ENCODE results near the gene GCNT1. TPM values are rescaled to one million over a fixed set of nuclear protein-coding genes. Genes with fewer than 3 reads are reported as not detected.

The GCNT1 gene
- total and polyA plus RNA-seq, 3 experiments from 2014 or later, result 4.3 to 20.9 (median 14.8) TPM

- DNase-seq, result peak in 1 of 5 donors; percentile 6
- ChIA-PET POLR2A (interaction anchor here (1.0 to 1.1 kb wide), 2 partner anchors 65 to 66 kb away, joined by 3 to 6 read pairs; partner anchors contain the start of gene RFK), CTCF (interaction anchor here (0.7 to 4.3 kb wide), 8 partner anchors 10 to 241 kb away, joined by 3 to 38 read pairs (median 3); no protein-coding TSS in a partner anchor)
- H3K9me3 Mint-ChIP-seq, result no peaks in the 10 kb centered on the region
- peaks cover 12% of the 10 kb centered on the region for H3K4me1 ChIP-seq (ENCODE audit: insufficient read depth, low read length)
- H3K27me3 Mint-ChIP-seq, result peaks cover 0 to 3% of the 10 kb centered on the region in 2 donors
- H3K4me1 Mint-ChIP-seq, result peaks cover 24 to 40% (median 35%) of the 10 kb centered on the region in 3 donors
- H3K27ac Mint-ChIP-seq, result peak overlapping the region in 6 of 8 donors; percentile 52 to 91 (median 80)
- H3K36me3 Mint-ChIP-seq, result peaks cover 0 to 1% (median 1%) of the 10 kb centered on the region in 3 donors
- H3K36me3 ChIP-seq (ENCODE audit: insufficient read depth, low read length), result no peaks in the 10 kb centered on the region
- peak overlapping the region; percentile 83 for H3K4me3 ChIP-seq (ENCODE audit: low read length)
- peak overlapping the region; percentile 85 to 98 (median 95) for H3K4me3 Mint-ChIP-seq
- H3K9me3 ChIP-seq (ENCODE audit: low read length), result no peaks in the 10 kb centered on the region
- no peak overlapping the region for H3K27ac ChIP-seq (ENCODE audit: low read depth, low read length)
- H3K27me3 ChIP-seq (ENCODE audit: insufficient read depth, low read length, poor library complexity, severe bottlenecking), result no peaks in the 10 kb centered on the region
Observed at GRCh38 chr9:76459694-76460635, 983 bp downstream of the GCNT1 start.

- Histone ChIP-seq H3K9me3 (ENCODE audit: low read length) (no peaks in the 10 kb centered on the region), H3K27ac (ENCODE audit: low read depth, low read length) (no peak overlapping the region), H3K36me3 (ENCODE audit: insufficient read depth, low read length) (no peaks in the 10 kb centered on the region), H3K27me3 (ENCODE audit: insufficient read depth, low read length, poor library complexity, severe bottlenecking) (no peaks in the 10 kb centered on the region), H3K4me1 (ENCODE audit: insufficient read depth, low read length) (peaks cover 8% of the 10 kb centered on the region), H3K4me3 (ENCODE audit: low read length) (no peak overlapping the region)
- Mint-ChIP-seq H3K9me3 (no peaks in the 10 kb centered on the region), H3K27ac (no peak overlapping the region), H3K4me3 (peak overlapping the region in 1 of 7 donors; percentile 11), H3K36me3 (peaks cover 0 to 5% (median 1%) of the 10 kb centered on the region in 3 donors), H3K27me3 (peaks cover 0 to 3% of the 10 kb centered on the region in 2 donors), H3K4me1 (peaks cover 30 to 41% (median 40%) of the 10 kb centered on the region in 3 donors)
- DNase-seq, result no peak
- ChIA-PET CTCF (interaction anchor here (1.0 kb wide), 1 partner anchor 196 kb away, joined by 3 read pairs; no protein-coding TSS in a partner anchor), POLR2A (no interaction called here)
Observed at GRCh38 chr9:76462126-76462525, 3.1 kb downstream of the GCNT1 start.

- Mint-ChIP-seq H3K4me3 (no peak overlapping the region), H3K27me3 (peaks cover 0 to 3% of the 10 kb centered on the region in 2 donors), H3K4me1 (peaks cover 30 to 37% (median 36%) of the 10 kb centered on the region in 3 donors), H3K9me3 (no peaks in the 10 kb centered on the region), H3K27ac (no peak overlapping the region), H3K36me3 (peaks cover 0 to 5% (median 1%) of the 10 kb centered on the region in 3 donors)
- ChIA-PET POLR2A (no interaction called here), CTCF (interaction anchor here (1.0 to 1.4 kb wide), 2 partner anchors 16 to 241 kb away, joined by 4 read pairs; no protein-coding TSS in a partner anchor)
- no peak for DNase-seq
- Histone ChIP-seq H3K27ac (ENCODE audit: low read depth, low read length) (no peak overlapping the region), H3K27me3 (ENCODE audit: insufficient read depth, low read length, poor library complexity, severe bottlenecking) (no peaks in the 10 kb centered on the region), H3K4me3 (ENCODE audit: low read length) (no peak overlapping the region), H3K4me1 (ENCODE audit: insufficient read depth, low read length) (peaks cover 8% of the 10 kb centered on the region), H3K36me3 (ENCODE audit: insufficient read depth, low read length) (no peaks in the 10 kb centered on the region), H3K9me3 (ENCODE audit: low read length) (no peaks in the 10 kb centered on the region)
Observed at GRCh38 chr9:76463211-76463610, 4.2 kb downstream of the GCNT1 start.

- no peak overlapping the region for H3K4me3 ChIP-seq (ENCODE audit: low read length)
- no peak for DNase-seq
- H3K27me3 ChIP-seq (ENCODE audit: insufficient read depth, low read length, poor library complexity, severe bottlenecking), result no peaks in the 10 kb centered on the region
- Mint-ChIP-seq H3K9me3 (no peaks in the 10 kb centered on the region), H3K4me3 (no peak overlapping the region), H3K36me3 (peaks cover 0 to 5% (median 0%) of the 10 kb centered on the region in 3 donors), H3K27ac (peak overlapping the region in 1 of 8 donors; percentile 27), H3K27me3 (peaks cover 0 to 2% of the 10 kb centered on the region in 2 donors), H3K4me1 (peaks cover 24 to 28% (median 27%) of the 10 kb centered on the region in 3 donors)
- ChIA-PET CTCF (no interaction called here), POLR2A (no interaction called here)
- H3K9me3 ChIP-seq (ENCODE audit: low read length), result no peaks in the 10 kb centered on the region
- H3K27ac ChIP-seq (ENCODE audit: low read depth, low read length), result no peak overlapping the region
- H3K4me1 ChIP-seq (ENCODE audit: insufficient read depth, low read length), result peaks cover 6% of the 10 kb centered on the region
- H3K36me3 ChIP-seq (ENCODE audit: insufficient read depth, low read length), result no peaks in the 10 kb centered on the region
Observed at GRCh38 chr9:76464706-76465105, 5.7 kb downstream of the GCNT1 start.

GRCh38 chr9:76465442-76466298, 6.7 kb downstream of the GCNT1 start:
- no peak overlapping the region for H3K4me3 Mint-ChIP-seq
- CTCF ChIA-PET, result no interaction called here
- H3K27me3 Mint-ChIP-seq, result peaks cover 0 to 2% of the 10 kb centered on the region in 2 donors
- Histone ChIP-seq H3K4me3 (ENCODE audit: low read length) (no peak overlapping the region), H3K9me3 (ENCODE audit: low read length) (no peaks in the 10 kb centered on the region), H3K36me3 (ENCODE audit: insufficient read depth, low read length) (no peaks in the 10 kb centered on the region), H3K27ac (ENCODE audit: low read depth, low read length) (no peak overlapping the region), H3K27me3 (ENCODE audit: insufficient read depth, low read length, poor library complexity, severe bottlenecking) (no peaks in the 10 kb centered on the region), H3K4me1 (ENCODE audit: insufficient read depth, low read length) (no peaks in the 10 kb centered on the region)
- peaks cover 0 to 5% (median under 1%) of the 10 kb centered on the region in 3 donors for H3K36me3 Mint-ChIP-seq
- H3K27ac Mint-ChIP-seq, result peak overlapping the region in 3 of 8 donors; percentile 0 to 70 (median 62)
- POLR2A ChIA-PET, result no interaction called here
- no peaks in the 10 kb centered on the region for H3K9me3 Mint-ChIP-seq
- no peak for DNase-seq
- peaks cover 16 to 18% (median 17%) of the 10 kb centered on the region in 3 donors for H3K4me1 Mint-ChIP-seq

- ChIA-PET POLR2A (no interaction called here), CTCF (interaction anchor here (1.5 kb wide), 1 partner anchor 192 kb away, joined by 3 read pairs; no protein-coding TSS in a partner anchor)
- no peaks in the 10 kb centered on the region for H3K36me3 ChIP-seq (ENCODE audit: insufficient read depth, low read length)
- peaks cover 14 to 17% (median 15%) of the 10 kb centered on the region in 3 donors for H3K4me1 Mint-ChIP-seq
- H3K9me3 ChIP-seq (ENCODE audit: low read length), result no peaks in the 10 kb centered on the region
- no peaks in the 10 kb centered on the region for H3K27me3 ChIP-seq (ENCODE audit: insufficient read depth, low read length, poor library complexity, severe bottlenecking)
- H3K27ac ChIP-seq (ENCODE audit: low read depth, low read length), result no peak overlapping the region
- no peaks in the 10 kb centered on the region for H3K4me1 ChIP-seq (ENCODE audit: insufficient read depth, low read length)
- no peak overlapping the region for H3K4me3 ChIP-seq (ENCODE audit: low read length)
- H3K9me3 Mint-ChIP-seq, result no peaks in the 10 kb centered on the region
- H3K36me3 Mint-ChIP-seq, result peaks cover 0 to 5% (median 3%) of the 10 kb centered on the region in 3 donors
- H3K4me3 Mint-ChIP-seq, result peak overlapping the region in 1 of 7 donors; percentile 13
- H3K27ac Mint-ChIP-seq, result peak overlapping the region in 1 of 8 donors; percentile 54
- no peak for DNase-seq
- H3K27me3 Mint-ChIP-seq, result no peaks in the 10 kb centered on the region
Observed at GRCh38 chr9:76466299-76466605, 7.3 kb downstream of the GCNT1 start.

- no peaks in the 10 kb centered on the region for H3K36me3 ChIP-seq (ENCODE audit: insufficient read depth, low read length)
- peaks cover 0 to 12% (median 4%) of the 10 kb centered on the region in 3 donors for H3K4me1 Mint-ChIP-seq
- no peak overlapping the region for H3K27ac ChIP-seq (ENCODE audit: low read depth, low read length)
- H3K9me3 ChIP-seq (ENCODE audit: low read length), result no peaks in the 10 kb centered on the region
- POLR2A ChIA-PET, result no interaction called here
- no peak overlapping the region for H3K4me3 ChIP-seq (ENCODE audit: low read length)
- peaks cover 0 to 7% (median 4%) of the 10 kb centered on the region in 5 donors for H3K9me3 Mint-ChIP-seq
- CTCF ChIA-PET, result interaction anchor here (1.5 kb wide), 1 partner anchor 184 kb away, joined by 4 read pairs; no protein-coding TSS in a partner anchor
- peaks cover 2 to 15% (median 10%) of the 10 kb centered on the region in 3 donors for H3K36me3 Mint-ChIP-seq
- no peak overlapping the region for H3K4me3 Mint-ChIP-seq
- no peak overlapping the region for H3K27ac Mint-ChIP-seq
- H3K27me3 Mint-ChIP-seq, result no peaks in the 10 kb centered on the region
- DNase-seq, result no peak
- no peaks in the 10 kb centered on the region for H3K27me3 ChIP-seq (ENCODE audit: insufficient read depth, low read length, poor library complexity, severe bottlenecking)
- no peaks in the 10 kb centered on the region for H3K4me1 ChIP-seq (ENCODE audit: insufficient read depth, low read length)
Observed at GRCh38 chr9:76474419-76474818, 15.4 kb downstream of the GCNT1 start.

Measured in CD8-positive, alpha-beta memory T cell (primary cell).